Stimulated activated naive CD8-positive, alpha-beta T cell treated with anti-CD3 and anti-CD28 coated beads, Interleukin-15, amount 100 ng/mL, for 72 hours (primary cell): Measurements from ENCODE around the gene SMC3.
"Not testable (repeated sequence)": the region's sequence is repeated elsewhere in the genome, so short reads cannot be mapped to it uniquely, and the experiment has no call there.

ENCODE experiments used
- ATAC-seq: fragments of 150-1000 bp; cut with Tn5 transposase; 2 replicates; pipeline ENCODE4 v1.10.0; 2021; ENCODE audit warnings: mild to moderate bottlenecking, moderate library complexity
- DNase-seq, 2 donors: peaks; one replicate each; pipeline ENCODE4 v3.0.0; 2021 to 2022
- H3K27ac Mint-ChIP-seq, 2 donors: one replicate each; pipeline ENCODE4 v1.8.0; 2022; ENCODE audit warnings: mild to moderate bottlenecking in 2 of 2, mixed read lengths in 2 of 2, moderate library complexity in 2 of 2
- H3K27me3 Mint-ChIP-seq: one replicate; pipeline ENCODE4 v1.8.0; 2022; ENCODE audit warnings: mixed read lengths
- H3K4me1 Mint-ChIP-seq: one replicate; pipeline ENCODE4 v1.8.0; 2022; ENCODE audit warnings: mild to moderate bottlenecking, mixed read lengths
- H3K4me3 Mint-ChIP-seq, 2 donors: one replicate each; pipeline ENCODE4 v1.8.0; 2022; ENCODE audit warnings: mild to moderate bottlenecking in 2 of 2, mixed read lengths in 2 of 2, moderate library complexity in 1 of 2
- H3K9me3 Mint-ChIP-seq, 2 donors: one replicate each; pipeline ENCODE4 v1.8.0; 2022; ENCODE audit warnings: mixed read lengths in 2 of 2

Gene SMC3

DNA sequence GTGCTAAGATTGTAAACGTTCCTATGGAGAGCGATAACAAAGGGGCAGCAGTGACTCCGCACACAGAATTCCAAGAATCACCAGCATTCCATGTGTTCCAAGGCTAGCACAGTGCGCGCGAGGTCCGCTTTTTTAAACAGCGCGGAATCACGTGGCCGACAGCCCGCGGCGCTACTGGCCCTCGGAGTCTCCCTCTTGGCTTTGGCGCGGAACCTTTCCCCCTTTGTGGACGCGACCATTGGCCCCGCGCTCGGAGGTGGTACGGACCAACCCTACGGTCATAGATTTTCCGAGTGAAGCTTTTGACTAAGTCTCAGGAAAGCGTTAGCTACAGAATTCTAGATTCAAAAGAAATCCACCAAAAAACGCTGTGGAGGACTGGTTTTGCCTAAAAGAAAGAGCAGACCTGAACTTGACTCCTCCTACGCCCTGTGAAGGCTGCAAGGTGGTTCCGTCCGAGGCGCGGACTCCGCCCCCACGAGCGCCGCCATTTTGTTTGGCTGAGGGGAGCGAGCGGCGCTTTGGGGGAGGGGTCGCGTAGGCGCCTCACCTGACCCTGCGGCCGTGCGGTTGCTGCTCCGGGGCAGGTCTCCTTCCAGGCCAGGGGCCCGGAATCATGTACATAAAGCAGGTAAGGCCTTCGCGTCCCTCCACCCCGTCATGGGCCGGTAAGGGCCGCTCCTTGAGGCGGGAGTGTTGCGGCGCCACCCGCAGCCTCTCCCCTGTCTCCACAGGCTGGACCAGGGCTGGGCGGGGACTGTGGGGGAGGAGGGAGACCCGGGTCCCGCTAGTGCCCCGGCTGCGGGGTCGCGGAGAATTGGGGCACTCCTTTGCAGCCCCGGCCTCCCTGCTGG, at the start of gene SMC3:
Gene SMC3, plus strand, starts transcription at position 495 of the 854 bp plus-strand sequence. Its CDS starts 122 bp downstream, at position 617.
- H3K27ac Mint-ChIP-seq, result peak within 1 kb of the TSS; percentile 100
- H3K9me3 Mint-ChIP-seq, result no peaks in the 10 kb centered on the region
- H3K4me1 Mint-ChIP-seq, result peaks cover 29% of the 10 kb centered on the region
- ATAC-seq, result peak; percentile 84
- H3K4me3 Mint-ChIP-seq, result peak within 1 kb of the TSS; percentile 93 to 97
- DNase-seq, result peak; percentile 95
- peaks cover 24% of the 10 kb centered on the region for H3K27me3 Mint-ChIP-seq

- peaks cover 45% of the 10 kb centered on the region for H3K4me1 Mint-ChIP-seq
- H3K4me3 Mint-ChIP-seq, result no peak overlapping the region
- peak overlapping the region in 1 of 2 donors; percentile 53 for H3K27ac Mint-ChIP-seq
- DNase-seq, result no peak
- no peaks in the 10 kb centered on the region for H3K27me3 Mint-ChIP-seq
- no peaks in the 10 kb centered on the region for H3K9me3 Mint-ChIP-seq
- peak; percentile 91 for ATAC-seq
Measured at GRCh38 chr10:110522365-110522988, 45.0 kb upstream of the SMC3 start.

- no peaks in the 10 kb centered on the region for H3K27me3 Mint-ChIP-seq
- no peaks in the 10 kb centered on the region for H3K9me3 Mint-ChIP-seq
- peaks cover 58% of the 10 kb centered on the region for H3K4me1 Mint-ChIP-seq
- no peak overlapping the region for H3K27ac Mint-ChIP-seq
- no peak for ATAC-seq
- no peak for DNase-seq
- no peak overlapping the region for H3K4me3 Mint-ChIP-seq
Measured at GRCh38 chr10:110523736-110524135, 43.8 kb upstream of the SMC3 start.

GRCh38 chr10:110524179-110524858, 43.2 kb upstream of the SMC3 start:
- Mint-ChIP-seq H3K4me3 (no peak overlapping the region), H3K9me3 (no peaks in the 10 kb centered on the region)

DNA sequence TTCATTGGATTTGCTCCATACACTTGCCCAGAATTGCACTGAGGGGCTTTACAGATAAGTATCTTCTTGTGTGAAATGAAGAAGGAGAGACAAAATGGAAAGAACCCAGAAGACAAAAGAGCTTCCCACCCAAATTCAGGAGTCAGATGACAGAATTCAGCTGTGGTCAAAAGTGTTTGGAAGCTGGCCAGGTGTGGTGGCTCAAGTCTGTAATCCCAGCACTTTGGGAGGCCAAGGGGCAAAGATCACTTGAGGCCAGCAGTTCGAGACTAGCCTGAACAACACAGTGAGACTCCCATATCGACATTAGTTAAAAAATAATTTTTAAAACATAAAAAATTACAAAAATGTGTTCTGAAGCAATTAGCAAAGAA, 42.6 kb upstream of the SMC3 start:
- DNase-seq, result peak in 1 of 2 donors; percentile 1
- no peak for ATAC-seq
- H3K27ac Mint-ChIP-seq, result no peak overlapping the region

More at GRCh38 chr10:110524179-110524858, 43.2 kb upstream of the SMC3 start:
- Mint-ChIP-seq H3K4me1 (peaks cover 63% of the 10 kb centered on the region), H3K27me3 (no peaks in the 10 kb centered on the region), H3K27ac (peak overlapping the region in 1 of 2 donors; percentile 48)
- ATAC-seq, result no peak
- no peak for DNase-seq

DNA sequence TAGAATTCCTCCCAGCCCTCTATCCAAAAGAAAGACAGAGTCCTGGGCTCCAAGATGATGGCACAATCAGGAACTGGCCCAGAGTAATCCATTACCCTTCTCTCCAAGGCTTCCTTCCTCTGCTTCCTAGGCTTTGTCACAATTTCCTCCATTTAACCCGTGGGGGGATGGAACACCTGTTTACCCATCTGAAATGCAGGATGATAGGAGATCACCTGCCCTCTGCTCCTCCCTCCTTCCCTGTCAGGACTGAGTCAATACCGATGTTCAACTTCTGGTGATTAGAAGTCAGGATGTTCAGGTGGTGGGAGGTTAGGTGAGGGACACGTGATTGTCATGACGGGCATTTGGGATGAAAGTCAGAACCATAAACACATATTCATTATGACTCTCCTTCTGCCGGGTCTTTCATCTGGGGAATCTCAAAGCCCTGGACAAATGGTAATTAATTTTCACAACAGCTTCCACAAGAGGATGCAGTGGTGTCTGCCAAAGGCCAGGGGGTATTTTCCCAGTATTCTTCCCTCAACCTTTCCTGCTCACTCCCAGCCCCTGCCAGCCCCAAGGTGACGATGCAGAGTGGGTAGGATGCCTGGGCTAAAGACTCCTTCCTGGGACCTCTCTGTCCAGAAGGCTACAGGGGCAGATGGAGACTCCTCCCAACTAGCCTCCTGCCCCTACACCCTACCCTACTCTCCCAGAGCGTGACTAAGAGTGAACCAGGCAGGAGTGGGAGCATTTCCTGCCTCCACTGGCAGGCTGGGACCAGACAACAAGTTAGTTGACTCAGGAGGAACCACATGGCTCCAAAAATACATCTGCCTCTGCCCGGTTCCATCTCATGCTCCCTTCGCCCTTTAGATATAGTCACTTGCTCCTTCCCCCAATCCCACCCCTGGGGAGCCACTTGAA, 41.9 kb upstream of the SMC3 start:
- ATAC-seq (no peak), DNase-seq (no peak)
- peaks cover 76% of the 10 kb centered on the region for H3K4me1 Mint-ChIP-seq
- H3K9me3 Mint-ChIP-seq, result no peaks in the 10 kb centered on the region
- no peak overlapping the region for H3K27ac Mint-ChIP-seq
- no peak overlapping the region for H3K4me3 Mint-ChIP-seq
- peaks cover under 1% of the 10 kb centered on the region for H3K27me3 Mint-ChIP-seq

More for the DNA sequence above, 42.6 kb upstream of the SMC3 start:
- peaks cover 68% of the 10 kb centered on the region for H3K4me1 Mint-ChIP-seq
- H3K27me3 Mint-ChIP-seq, result no peaks in the 10 kb centered on the region
- H3K9me3 Mint-ChIP-seq, result no peaks in the 10 kb centered on the region
- no peak overlapping the region for H3K4me3 Mint-ChIP-seq

- peaks cover 7% of the 10 kb centered on the region for H3K27me3 Mint-ChIP-seq
- peak overlapping the region; percentile 15 to 69 for H3K27ac Mint-ChIP-seq
- H3K4me3 Mint-ChIP-seq, result peak overlapping the region; percentile 24 to 30
- peaks cover 78% of the 10 kb centered on the region for H3K4me1 Mint-ChIP-seq
- ATAC-seq (no peak), DNase-seq (no peak)
- no peaks in the 10 kb centered on the region for H3K9me3 Mint-ChIP-seq
Measured at GRCh38 chr10:110527731-110528171, 39.7 kb upstream of the SMC3 start.

DNA sequence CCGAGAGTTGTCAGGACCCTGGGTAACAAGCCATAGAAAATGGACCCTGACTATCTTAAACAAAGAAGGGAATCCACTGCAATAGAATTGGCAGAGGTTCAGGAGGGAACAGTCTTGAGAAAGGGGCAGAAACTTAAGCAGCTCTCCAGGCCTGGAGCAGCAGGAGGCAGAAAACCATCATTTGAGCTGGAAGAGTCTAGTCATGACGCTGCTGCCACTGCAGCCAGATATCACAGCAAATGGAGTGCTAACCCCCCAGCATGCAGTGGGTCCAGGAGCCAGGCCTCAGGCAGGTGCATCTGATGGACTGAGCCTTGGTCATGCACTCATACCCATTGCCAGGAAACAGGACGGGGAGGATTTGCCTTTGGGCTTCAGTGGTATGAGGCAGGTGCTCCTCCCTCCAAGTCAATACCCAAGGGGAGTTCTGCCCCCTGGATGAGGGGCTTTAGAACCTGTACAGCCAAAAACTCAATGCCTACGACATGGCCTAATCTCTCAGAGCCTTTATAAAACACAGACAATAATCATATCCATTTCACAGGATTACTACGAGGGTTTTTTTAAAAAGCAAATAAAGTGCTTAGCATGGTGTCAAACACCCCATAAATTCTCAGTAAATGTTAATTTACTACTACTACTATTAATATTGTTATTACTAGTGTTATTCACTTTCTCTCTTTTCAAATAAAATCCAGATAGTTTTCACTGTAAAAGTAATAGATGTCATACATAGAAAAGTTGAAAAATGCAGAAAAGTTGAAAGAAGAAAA, 39.1 kb upstream of the SMC3 start:
- peak; percentile 31 for ATAC-seq
- peaks cover 82% of the 10 kb centered on the region for H3K4me1 Mint-ChIP-seq
- peak overlapping the region; percentile 29 to 69 for H3K27ac Mint-ChIP-seq
- DNase-seq, result peak in 1 of 2 donors; percentile 16
- H3K27me3 Mint-ChIP-seq, result peaks cover 7% of the 10 kb centered on the region
- H3K9me3 Mint-ChIP-seq, result no peaks in the 10 kb centered on the region
- peak overlapping the region; percentile 24 to 62 for H3K4me3 Mint-ChIP-seq

GRCh38 chr10:110528997-110529524, 38.4 kb upstream of the SMC3 start:
- H3K27me3 Mint-ChIP-seq, H3K9me3 Mint-ChIP-seq: not testable (repeated sequence)
- Mint-ChIP-seq H3K27ac (peak overlapping the region; percentile 83 to 90), H3K4me1 (peaks cover 82% of the 10 kb centered on the region), H3K4me3 (peak overlapping the region; percentile 0 to 62)
- DNase-seq, result peak; percentile 59 to 67
- ATAC-seq, result peak; percentile 93

DNA sequence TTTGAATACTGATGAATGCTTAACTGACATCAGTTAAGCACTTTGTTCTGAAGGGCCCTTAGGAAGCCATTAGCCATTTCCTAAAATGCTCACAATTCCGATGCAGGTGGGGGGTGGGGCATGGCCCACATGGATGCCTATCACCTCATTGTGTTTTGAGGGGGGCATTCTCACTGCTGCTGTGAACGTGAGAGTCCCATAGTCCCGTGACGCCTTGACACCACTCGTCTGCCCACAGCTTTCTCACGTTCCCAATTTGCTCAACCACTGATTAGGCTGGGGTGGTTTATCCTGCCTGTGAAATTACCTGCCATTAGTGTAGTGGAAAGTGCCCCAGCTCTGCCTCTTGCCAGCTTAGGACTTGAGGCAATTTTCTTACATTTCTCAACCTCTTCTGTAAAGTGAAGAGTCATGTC, 37.9 kb upstream of the SMC3 start:
- Mint-ChIP-seq H3K4me1 (peaks cover 82% of the 10 kb centered on the region), H3K9me3 (no peaks in the 10 kb centered on the region), H3K4me3 (peak overlapping the region; percentile 62 to 64), H3K27ac (peak overlapping the region; percentile 83), H3K27me3 (peaks cover 7% of the 10 kb centered on the region)
- DNase-seq (peak; percentile 20 to 30), ATAC-seq (peak; percentile 12)

DNA sequence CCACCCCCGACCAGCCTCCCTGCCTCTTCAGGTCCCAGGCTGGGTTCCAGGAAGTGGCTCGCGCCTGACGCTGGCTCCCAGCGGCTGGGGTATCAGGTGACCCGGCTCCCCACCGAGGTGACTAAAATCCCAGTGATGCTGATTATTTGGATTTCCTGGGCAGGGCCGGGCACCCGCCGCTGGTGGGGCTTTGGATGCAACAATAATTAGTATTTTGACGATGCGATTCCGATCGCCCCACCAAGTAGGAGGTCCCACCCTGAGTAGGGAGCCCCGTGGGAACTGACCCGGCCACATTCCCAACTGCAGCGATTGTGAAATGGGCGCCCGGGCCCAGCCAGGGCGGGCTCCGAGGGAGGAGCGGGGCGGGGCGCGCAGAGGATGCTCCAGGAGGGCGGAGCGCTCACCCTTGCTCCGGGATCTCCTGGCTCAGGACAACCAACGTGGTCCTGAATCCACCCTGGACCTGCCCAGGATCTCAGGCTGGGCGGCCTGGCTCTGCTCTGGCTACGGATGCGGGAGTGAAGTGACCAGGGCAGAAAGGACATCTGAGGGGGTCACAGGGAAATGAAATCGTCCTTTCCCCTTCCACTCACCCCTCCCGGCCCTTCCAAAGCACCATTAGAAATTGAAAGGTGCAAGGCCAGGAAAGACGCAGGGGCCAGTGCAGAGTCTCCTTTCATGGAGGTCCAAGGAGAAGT, 37.2 kb upstream of the SMC3 start:
- Mint-ChIP-seq H3K4me1 (peaks cover 84% of the 10 kb centered on the region), H3K4me3 (peak overlapping the region; percentile 62 to 64), H3K27ac (peak overlapping the region; percentile 39 to 83), H3K9me3 (no peaks in the 10 kb centered on the region), H3K27me3 (peaks cover 7% of the 10 kb centered on the region)
- ATAC-seq (no peak), DNase-seq (no peak)

GRCh38 chr10:110531687-110532086, 35.8 kb upstream of the SMC3 start:
- Mint-ChIP-seq H3K4me3 (no peak overlapping the region), H3K4me1 (peaks cover 84% of the 10 kb centered on the region), H3K9me3 (no peaks in the 10 kb centered on the region), H3K27ac (peak overlapping the region in 1 of 2 donors; percentile 59), H3K27me3 (peaks cover 7% of the 10 kb centered on the region)
- no peak for ATAC-seq
- no peak for DNase-seq

GRCh38 chr10:110532628-110533027, 34.9 kb upstream of the SMC3 start:
- not testable (repeated sequence) for H3K27me3 Mint-ChIP-seq, H3K9me3 Mint-ChIP-seq, H3K4me3 Mint-ChIP-seq

More at GRCh38 chr10:110532628-110533027, 34.9 kb upstream of the SMC3 start:
- H3K4me1 Mint-ChIP-seq, result peaks cover 86% of the 10 kb centered on the region
- not testable (repeated sequence) for DNase-seq, H3K27ac Mint-ChIP-seq, ATAC-seq
